CD4-positive, alpha-beta T cell treated with Interleukin-4 for 4 hours (primary cell): ENCODE measurements around the gene SLC5A11.
"Not testable (repeated sequence)": the region's sequence is repeated elsewhere in the genome, so short reads cannot be mapped to it uniquely, and the experiment has no call there.

Experiments
- DNase-seq: peaks from one replicate; pipeline ENCODE4 v3.0.0-alpha.2; 2020

The SLC5A11 gene

DNA sequence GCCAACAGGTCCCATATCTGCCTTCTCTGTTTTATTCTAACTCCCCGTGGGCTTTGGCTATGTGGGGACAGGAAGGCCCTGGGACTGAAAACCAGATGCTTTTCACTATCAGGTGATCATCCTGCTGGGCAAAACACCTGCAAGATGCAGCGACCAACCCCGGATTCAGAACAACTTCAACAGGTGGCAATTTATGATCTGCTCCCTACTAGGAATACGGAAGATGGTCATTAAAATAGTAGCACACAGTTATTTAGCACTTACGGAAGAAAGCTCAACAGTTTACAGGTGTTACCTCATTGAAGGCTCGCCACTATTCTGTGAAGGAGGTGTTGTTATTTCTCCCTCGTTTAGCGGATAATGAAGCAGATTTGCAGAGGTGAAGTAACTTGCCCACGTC is 7.8 kb upstream of the SLC5A11 start:
- DNase-seq, result no peak

DNA sequence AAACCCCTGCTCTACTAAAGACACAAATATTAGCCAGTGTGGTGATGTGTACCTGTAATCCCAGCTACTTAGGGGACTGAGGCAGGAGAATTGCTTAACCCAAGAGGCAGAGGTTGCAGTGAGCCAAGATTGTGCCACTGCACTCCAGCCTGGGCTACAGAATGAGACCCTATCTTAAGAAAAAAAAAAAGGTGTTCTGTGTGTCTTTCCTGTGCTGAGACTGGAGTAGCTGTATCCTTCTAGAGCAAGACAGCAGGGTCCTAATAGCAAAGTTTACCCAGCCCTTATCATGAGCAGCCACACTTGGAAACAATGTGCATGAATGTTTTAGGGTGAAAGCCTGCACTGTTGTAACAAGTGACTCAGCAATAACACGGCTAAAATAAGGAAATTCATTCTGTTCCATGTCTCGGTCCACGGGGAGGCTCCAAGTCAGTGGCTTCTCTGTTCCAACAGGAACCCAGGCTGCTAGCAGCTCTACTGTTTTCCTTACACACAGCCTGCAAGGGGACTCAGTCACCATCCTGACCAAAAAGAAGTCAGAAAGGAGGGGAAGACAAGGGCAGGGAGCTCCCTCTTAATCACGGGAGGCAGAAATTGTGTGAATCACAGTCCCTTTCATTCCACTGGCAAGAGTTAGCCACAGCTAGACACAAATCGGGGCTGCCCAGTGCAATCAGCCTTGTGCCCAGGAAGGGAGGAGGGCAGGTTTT is 7.1 kb upstream of the SLC5A11 start:
- no peak for DNase-seq

DNA sequence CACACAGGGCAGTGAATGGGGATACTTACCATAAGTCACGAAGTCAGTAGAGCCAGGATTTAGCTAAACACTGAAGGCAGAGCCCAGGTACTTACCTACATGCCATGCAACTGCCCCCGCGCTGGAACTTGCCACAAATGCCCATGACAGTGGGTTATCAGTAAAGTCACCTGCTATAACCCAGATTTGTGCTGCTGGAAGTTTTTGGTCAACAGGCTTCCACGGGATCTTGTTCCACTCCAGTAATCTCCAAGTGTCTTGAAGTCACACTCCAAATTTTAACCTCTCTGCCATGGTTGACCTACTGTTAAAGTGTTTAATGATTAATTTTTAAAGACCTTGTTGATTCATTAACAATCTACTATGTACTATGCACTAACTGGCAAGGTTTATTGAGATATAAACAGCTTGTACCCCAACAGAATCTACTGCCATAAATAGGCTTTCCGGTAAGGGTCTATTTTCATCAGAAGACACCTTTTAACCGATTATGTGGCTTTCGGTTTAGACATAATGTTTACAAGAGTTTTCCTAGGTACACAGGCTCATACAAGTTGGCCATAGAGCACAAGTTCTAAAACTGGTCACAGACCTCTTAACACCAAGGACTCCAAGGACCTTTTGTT is 6.3 kb upstream of the SLC5A11 start:
- no peak for DNase-seq

GRCh38 chr16:24841291-24841690 is 4.5 kb upstream of the SLC5A11 start:
- no peak for DNase-seq

GRCh38 chr16:24844101-24845030 is 1.4 kb upstream of the SLC5A11 start:
- no peak for DNase-seq

DNA sequence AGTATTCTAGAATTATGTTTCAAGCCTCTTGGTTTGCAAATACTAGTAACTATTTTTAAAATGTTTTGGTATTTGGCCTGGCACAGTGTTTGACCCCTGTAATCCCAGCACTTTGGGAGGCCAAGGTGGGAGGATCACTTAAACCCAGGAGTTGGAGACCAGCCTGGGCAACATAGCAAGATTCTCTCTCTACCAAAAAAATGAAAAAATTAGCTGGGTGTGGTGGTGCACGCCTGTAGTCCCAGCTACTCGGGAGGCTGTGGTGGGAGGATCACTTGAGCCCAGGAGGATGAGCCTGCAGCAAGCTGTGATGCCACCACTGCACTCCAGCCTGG is 765 bp upstream of the SLC5A11 start:
- not testable (repeated sequence) for DNase-seq

GRCh38 chr16:24846548-24847357 is 990 bp downstream of the SLC5A11 start:
- DNase-seq, result no peak

DNA sequence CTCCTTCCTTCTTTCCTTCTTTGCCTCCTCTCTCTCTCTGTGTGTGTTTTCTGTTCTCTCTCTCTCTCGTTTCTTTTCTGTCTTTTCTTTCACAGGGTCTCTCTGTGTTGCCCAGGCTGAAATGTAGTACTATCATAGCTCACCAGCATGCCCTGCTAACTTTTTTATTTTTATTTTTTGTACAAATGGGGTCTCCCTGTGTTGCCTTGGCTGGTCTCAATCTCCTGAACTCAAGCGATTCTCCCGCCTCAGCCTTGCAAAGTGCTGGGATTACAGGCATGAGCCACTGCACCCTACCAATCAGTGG is 1.5 kb downstream of the SLC5A11 start:
- no peak for DNase-seq

DNA sequence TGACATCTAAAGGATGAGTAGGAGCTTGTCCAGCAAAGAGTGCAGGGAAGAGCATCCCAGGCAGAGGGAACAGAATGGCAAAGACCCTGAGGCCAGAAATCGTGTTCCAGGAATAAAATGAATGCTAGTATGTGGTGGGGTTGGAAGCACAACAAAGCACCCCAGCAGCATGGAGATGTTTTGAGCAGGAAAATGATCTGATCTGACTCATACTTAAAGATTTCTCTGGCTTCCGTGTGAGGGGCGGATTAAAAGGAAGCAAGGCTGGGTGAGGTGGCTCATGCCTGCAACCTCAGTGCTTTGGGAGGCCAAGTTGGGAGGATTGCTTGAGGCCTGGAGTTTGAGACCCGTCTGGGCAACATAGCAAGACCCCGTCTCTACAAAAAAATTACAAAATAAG is 2.3 kb downstream of the SLC5A11 start:
- DNase-seq, result no peak

DNA sequence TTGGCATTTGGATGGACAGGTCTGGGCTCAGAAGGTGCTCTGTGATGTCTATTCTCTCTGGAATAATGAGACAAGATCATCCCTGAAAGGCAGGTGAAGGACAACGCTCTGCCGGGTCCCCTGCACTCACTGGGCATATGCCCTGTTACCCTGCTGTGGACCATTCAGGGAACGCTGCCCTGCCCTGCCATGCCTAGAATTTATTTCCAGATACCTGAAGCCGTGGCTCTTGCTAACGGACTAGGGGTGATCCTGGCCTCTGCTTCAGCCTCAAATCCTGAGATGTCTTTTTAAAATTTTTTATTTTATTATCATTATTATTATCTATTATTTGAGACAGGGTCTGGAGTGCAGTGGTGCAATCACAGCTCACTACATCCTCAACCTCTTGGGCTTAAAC is 3.9 kb downstream of the SLC5A11 start:
- DNase-seq, result no peak

GRCh38 chr16:24850289-24850938 is 4.7 kb downstream of the SLC5A11 start:
- DNase-seq, result no peak

GRCh38 chr16:24851700-24852099 is 5.9 kb downstream of the SLC5A11 start:
- no peak for DNase-seq

DNA sequence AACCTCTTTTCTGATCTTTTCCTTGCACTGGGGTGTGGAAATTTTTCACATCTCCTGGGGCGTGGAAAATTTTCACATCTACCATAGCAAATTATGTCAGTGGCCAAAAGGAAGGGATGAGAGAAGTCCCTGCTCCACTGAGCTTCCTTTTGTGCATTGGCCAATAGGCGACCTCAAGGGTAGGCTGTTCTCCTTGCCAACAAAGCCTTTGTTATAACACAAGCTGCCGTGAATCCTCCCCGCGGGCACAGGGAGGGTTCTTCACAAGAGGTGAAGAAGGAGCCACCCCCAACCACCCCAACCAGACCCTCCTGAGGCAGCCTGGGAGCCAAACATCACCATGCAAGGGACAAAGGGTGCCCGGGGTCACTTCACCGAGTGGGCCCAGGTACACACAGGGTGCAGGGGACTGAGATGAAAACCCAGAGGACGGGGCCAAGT is 6.5 kb downstream of the SLC5A11 start:
- no peak for DNase-seq

DNA sequence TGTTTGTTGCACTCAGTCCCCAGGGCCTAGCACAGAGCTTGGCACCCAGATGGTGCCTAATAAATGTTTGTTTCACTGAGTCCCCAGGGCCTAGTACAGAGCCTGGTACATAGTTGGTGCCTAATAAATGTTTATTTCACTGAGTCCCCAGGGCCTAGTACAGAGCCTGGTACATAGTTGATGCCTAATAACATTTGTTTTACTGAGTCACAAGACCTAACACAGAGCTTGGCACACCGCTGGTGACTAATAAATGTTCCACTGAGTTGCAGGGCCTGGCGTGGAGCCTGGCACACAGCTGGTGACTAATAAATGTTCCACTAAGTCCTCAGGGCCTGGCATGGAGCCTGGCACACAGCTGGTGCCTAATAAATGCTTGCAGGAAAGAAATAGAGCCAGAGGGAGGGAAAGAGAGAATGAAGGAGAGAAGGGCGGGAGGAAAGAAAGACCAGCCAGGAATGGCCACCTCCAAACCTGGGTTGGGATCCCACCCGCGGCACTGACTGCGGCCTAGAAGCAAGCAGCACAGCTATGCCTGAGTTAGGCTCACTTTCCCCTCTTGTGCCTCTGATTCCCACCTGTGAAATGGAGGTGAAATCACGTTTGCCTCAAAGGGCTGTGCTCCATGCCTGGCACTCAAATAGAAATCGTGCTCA is 7.5 kb downstream of the SLC5A11 start:
- no peak for DNase-seq

DNA sequence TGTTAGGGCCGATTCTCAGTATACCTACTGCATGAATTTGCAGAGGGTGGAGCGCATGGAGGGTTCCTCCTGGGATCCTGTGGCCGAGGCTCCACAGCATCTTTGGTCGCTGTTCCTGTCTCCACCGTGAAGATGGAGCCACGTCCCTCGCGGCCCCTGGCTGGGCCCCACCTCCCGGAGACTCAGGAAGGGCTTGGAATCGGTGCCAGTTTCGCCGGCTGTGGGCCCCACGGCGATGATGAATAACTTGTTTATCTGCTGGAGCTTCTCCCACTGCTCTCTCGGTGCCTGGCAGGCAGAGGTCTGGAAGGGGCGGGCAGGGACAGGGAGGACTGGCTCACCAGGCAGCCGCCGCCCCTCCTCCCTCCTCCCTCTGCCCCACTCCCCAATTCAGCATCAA is 8.1 kb downstream of the SLC5A11 start:
- DNase-seq, result no peak

DNA sequence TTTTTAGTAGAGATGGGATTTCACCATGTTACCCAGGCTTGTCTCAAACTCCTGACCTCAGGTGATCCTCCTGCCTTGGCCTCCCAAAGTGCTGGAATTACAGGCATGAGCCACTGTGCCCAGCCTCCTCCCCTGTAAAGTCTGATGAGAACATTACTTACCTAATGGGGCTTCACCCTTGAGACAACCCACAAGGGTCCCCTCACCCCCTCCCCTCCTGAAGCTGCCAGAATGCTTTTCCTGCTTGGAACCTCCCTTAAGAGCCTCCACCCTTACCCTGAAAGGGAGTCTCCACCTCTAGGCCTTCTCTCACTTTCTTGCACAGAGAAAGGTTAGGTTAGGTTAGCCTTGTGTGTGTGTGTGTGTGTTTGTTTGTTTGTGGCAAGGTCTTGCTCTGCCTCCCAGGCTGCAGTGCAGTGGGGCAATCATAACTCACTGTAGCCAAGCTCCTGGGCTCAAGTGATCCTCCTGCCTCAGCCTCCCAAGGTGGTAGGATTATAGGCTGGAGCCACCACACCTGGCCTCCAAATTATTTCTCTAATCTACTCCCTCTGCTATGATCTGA is 8.9 kb downstream of the SLC5A11 start:
- DNase-seq, result no peak

GRCh38 chr16:24855678-24856077 is 9.9 kb downstream of the SLC5A11 start:
- DNase-seq, result no peak

- DNase-seq, result not testable (repeated sequence)
Observed at GRCh38 chr16:24856871-24857270, 11.1 kb downstream of the SLC5A11 start.

DNA sequence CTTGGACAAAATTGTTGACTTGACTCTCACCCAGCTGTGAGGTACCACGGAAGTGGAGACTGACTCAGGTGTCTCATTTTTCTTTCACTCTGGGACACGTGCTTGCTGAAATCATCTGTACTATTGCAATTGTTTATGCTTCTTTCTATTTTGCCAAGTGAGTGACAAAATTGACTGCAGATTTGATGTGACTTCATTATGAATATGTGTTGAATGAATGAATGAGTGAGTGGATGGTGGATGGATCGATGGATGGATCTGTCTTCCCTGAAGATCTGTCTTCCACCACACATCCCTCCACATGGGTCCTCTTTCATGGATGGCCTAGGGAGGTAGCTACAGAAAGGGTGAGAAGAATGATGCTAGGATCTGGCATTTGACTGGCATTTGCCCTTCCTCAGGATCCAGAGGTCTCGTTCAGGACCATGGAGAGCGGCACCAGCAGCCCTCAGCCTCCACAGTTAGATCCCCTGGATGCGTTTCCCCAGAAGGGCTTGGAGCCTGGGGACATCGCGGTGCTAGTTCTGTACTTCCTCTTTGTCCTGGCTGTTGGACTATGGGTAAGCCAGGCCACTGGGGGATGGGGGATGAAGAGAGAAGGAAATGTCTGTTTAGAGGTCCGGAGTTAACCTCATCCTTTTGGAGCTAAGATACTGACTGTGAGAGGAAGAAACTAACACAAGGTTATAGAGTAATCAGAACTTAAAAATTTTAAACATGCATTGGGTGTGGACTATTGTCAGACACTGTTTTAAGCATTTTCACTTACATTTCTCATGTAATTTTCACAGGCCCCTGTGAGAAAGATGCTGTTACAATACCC is 12.7 kb downstream of the SLC5A11 start:
- no peak for DNase-seq

GRCh38 chr16:24861461-24861860 is 15.7 kb downstream of the SLC5A11 start:
- DNase-seq, result no peak
